Gastroesophageal sphincter (tissue), 4 donors: ENCODE data around the gene PAX7. TPM values are rescaled to one million over a fixed set of nuclear protein-coding genes. Genes with fewer than 3 reads are reported as not detected.

ENCODE experiments used
- ATAC-seq: fragments of 150-250 bp; one replicate; pipeline ENCODE4 v1.9.1; 2016; ENCODE audit warnings: mild to moderate bottlenecking, moderate library complexity
- H3K27ac ChIP-seq, 4 donors: fragments of 200-600 bp; sonication (generic) in 3 of 4; 1 replicate in 3 of 4; 2 replicates in 1 of 4; pipeline ENCODE4 v1.5.1; 2016 to 2019
- H3K27me3 ChIP-seq: fragments of 200-600 bp; sonication (generic); one replicate; pipeline ENCODE4 v1.5.1; 2019
- H3K36me3 ChIP-seq, 2 donors: fragments of 200-600 bp; sonication (generic); one replicate each; pipeline ENCODE4 v1.5.1; 2019; ENCODE audit warnings: control low read depth in 1 of 2
- H3K4me1 ChIP-seq, 3 donors: fragments of 200-600 bp; sonication (generic); 1 replicate in 2 of 3; 2 replicates in 1 of 3; pipeline ENCODE4 v1.5.1; 2016 to 2019; ENCODE audit warnings: control low read depth in 2 of 3
- H3K4me3 ChIP-seq, 2 donors: fragments of 200-600 bp; sonication (generic); one replicate each; pipeline ENCODE4 v1.5.1; 2019; ENCODE audit warnings: mild to moderate bottlenecking in 1 of 2, moderate library complexity in 1 of 2
- H3K9me3 ChIP-seq, 3 donors: fragments of 200-600 bp; sonication (generic); one replicate each; pipeline ENCODE4 v1.5.1; 2017 to 2019; ENCODE audit warnings: control low read depth in 2 of 3
- CTCF ChIP-seq, 4 experiments: fragments of 200-600 bp in 2 of 4; fragments of 450-650 bp in 2 of 4; sonication (generic) in 1 of 4; IDR thresholded peaks; one replicate each; pipeline ENCODE4 v1.5.1; 2017 to 2019; ENCODE audit warnings: antibody characterized with exemption in 4 of 4, mild to moderate bottlenecking in 2 of 4, moderate library complexity in 2 of 4
- EP300 ChIP-seq: sonication (generic); formaldehyde crosslinking; IDR thresholded peaks from one replicate; pipeline ENCODE4 v1.6.1; 2017; ENCODE audit warnings: antibody characterized with exemption, mild to moderate bottlenecking
- POLR2A ChIP-seq, 2 donors: fragments of 450-650 bp; IDR thresholded peaks; one replicate each; pipeline ENCODE4 v1.6.1; 2017; ENCODE audit warnings: antibody characterized with exemption in 2 of 2, mild to moderate bottlenecking in 2 of 2, moderate library complexity in 1 of 2
- POLR2AphosphoS5 ChIP-seq: sonication (generic); formaldehyde crosslinking; IDR thresholded peaks from one replicate; pipeline ENCODE4 v1.6.1; 2017; ENCODE audit warnings: antibody characterized with exemption
- WGBS, 2 donors: methylation state at CpG; one replicate each; pipeline ENCODE4 v1.1.5; 2018; ENCODE audit warnings: low coverage in 1 of 2; 5-methylcytosine and 5-hydroxymethylcytosine counted together
- total RNA-seq, 4 donors: library from RNA; depleted of rRNA; stranded (reverse); fragments of >200 nt; gene quantifications; one replicate each; pipeline ENCODE4 v1.1.0, GENCODE V29; 2016

The PAX7 gene
- total RNA-seq, 4 donors from 2014 or later: not detected

GRCh38 chr1:18716112-18716784 lies 85.6 kb downstream of the PAX7 start:
- H3K27ac ChIP-seq: no peak overlapping the region
- peaks cover 0 to 9% (median 0%) of the 10 kb centered on the region in 3 donors for H3K4me1 ChIP-seq
- no peaks in the 10 kb centered on the region for H3K9me3 ChIP-seq
- ATAC-seq: no peak
- peak overlapping the region in 1 of 2 donors; percentile 14 for H3K4me3 ChIP-seq
- H3K27me3 ChIP-seq: peaks cover 98% of the 10 kb centered on the region
- no peaks in the 10 kb centered on the region for H3K36me3 ChIP-seq
- 12 to 17% methylated on average over 5 to 12 of the region's 15 CpGs for WGBS, 2 donors
- TF ChIP-seq EP300 (no peak), POLR2AphosphoS5 (no peak), CTCF (IDR thresholded peaks at IDR 0.05) (no peak), POLR2A (IDR thresholded peaks at IDR 0.05) (no peak)

- peaks cover 99% of the 10 kb centered on the region for H3K27me3 ChIP-seq
- H3K4me3 ChIP-seq: peak overlapping the region in 1 of 2 donors; percentile 14
These were observed 86.4 kb downstream of the PAX7 start for GRCh38 chr1:18716785-18717678.

GRCh38 chr1:18719786-18720451 lies 89.3 kb downstream of the PAX7 start:
- TF ChIP-seq CTCF (IDR thresholded peaks at IDR 0.05) (no peak), POLR2AphosphoS5 (no peak), EP300 (no peak), POLR2A (IDR thresholded peaks at IDR 0.05) (no peak)
- H3K27me3 ChIP-seq: peaks cover 100% of the 10 kb centered on the region
- WGBS, 2 donors: 36% methylated on average over 7 of the region's 9 CpGs; no CpG with 5 or more reads in 1 of the 2 donors

More at GRCh38 chr1:18716785-18717678, 86.4 kb downstream of the PAX7 start:
- H3K4me1 ChIP-seq: peaks cover 0 to 9% (median 0%) of the 10 kb centered on the region in 3 donors
- no peaks in the 10 kb centered on the region for H3K9me3 ChIP-seq
- TF ChIP-seq POLR2AphosphoS5: no peak
- TF ChIP-seq POLR2A (IDR thresholded peaks at IDR 0.05): no peak
- TF ChIP-seq CTCF (IDR thresholded peaks at IDR 0.05): no peak
- no peak for TF ChIP-seq EP300
- 22% methylated on average over 7 of the region's 72 CpGs; no CpG with 5 or more reads in 1 of the 2 donors for WGBS, 2 donors
- H3K36me3 ChIP-seq: no peaks in the 10 kb centered on the region
- ATAC-seq: no peak
- H3K27ac ChIP-seq: no peak overlapping the region

GRCh38 chr1:18721041-18721440 lies 90.4 kb downstream of the PAX7 start:
- H3K36me3 ChIP-seq: no peaks in the 10 kb centered on the region
- H3K4me1 ChIP-seq: peaks cover 0 to 9% (median 0%) of the 10 kb centered on the region in 3 donors
- H3K4me3 ChIP-seq: no peak overlapping the region
- no peak for TF ChIP-seq POLR2A (IDR thresholded peaks at IDR 0.05)
- no peak for TF ChIP-seq EP300
- TF ChIP-seq POLR2AphosphoS5: no peak
- TF ChIP-seq CTCF (IDR thresholded peaks at IDR 0.05): no peak
- H3K27me3 ChIP-seq: peaks cover 100% of the 10 kb centered on the region
- H3K9me3 ChIP-seq: no peaks in the 10 kb centered on the region
- H3K27ac ChIP-seq: no peak overlapping the region
- no peak for ATAC-seq
- WGBS, 2 donors: no CpG with 5 or more reads among the region's 8 CpGs

More at GRCh38 chr1:18719786-18720451, 89.3 kb downstream of the PAX7 start:
- Histone ChIP-seq H3K4me1 (peaks cover 0 to 9% (median 0%) of the 10 kb centered on the region in 3 donors), H3K36me3 (no peaks in the 10 kb centered on the region), H3K4me3 (no peak overlapping the region), H3K27ac (no peak overlapping the region), H3K9me3 (no peaks in the 10 kb centered on the region)
- no peak for ATAC-seq
